Neural crest cell (in vitro differentiated cells): ENCODE data around the gene ZNF177. TPM values are rescaled to one million over a fixed set of nuclear protein-coding genes. Genes with fewer than 3 reads are reported as not detected.

ENCODE experiments used
- DNase-seq: peaks from one replicate; pipeline ENCODE4 v3.0.0; 2021; ENCODE audit warnings: low read depth, mixed read lengths, low spot score
- H3K27ac Mint-ChIP-seq: one replicate; pipeline ENCODE4 v1.8.0; 2021; ENCODE audit warnings: mild to moderate bottlenecking, mixed read lengths; ENCODE audit not compliant: unreplicated experiment
- H3K27me3 Mint-ChIP-seq: 2 replicates; pipeline ENCODE4 v1.8.0; 2021; ENCODE audit warnings: low read depth, mild to moderate bottlenecking, mixed read lengths
- H3K36me3 Mint-ChIP-seq: 2 replicates; pipeline ENCODE4 v1.8.0; 2021; ENCODE audit warnings: low read depth, mild to moderate bottlenecking, mixed read lengths
- H3K4me1 Mint-ChIP-seq: 2 replicates; pipeline ENCODE4 v1.8.0; 2021; ENCODE audit warnings: mixed read lengths
- H3K4me3 Mint-ChIP-seq: one replicate; pipeline ENCODE4 v1.8.0; 2021; ENCODE audit warnings: mild to moderate bottlenecking, mixed read lengths
- H3K9me3 Mint-ChIP-seq: 2 replicates; pipeline ENCODE4 v1.8.0; 2021; ENCODE audit warnings: mixed read lengths
- CTCF ChIP-seq: fragments of 200-600 bp; sonication (generic); conservative IDR thresholded peaks from 2 replicates; pipeline ENCODE4 v1.5.0; 2021; ENCODE audit warnings: antibody characterized with exemption, mild to moderate bottlenecking
- total RNA-seq: library from RNA; stranded (reverse); gene quantifications from 2 replicates; pipeline ENCODE4 v1.2.1, GENCODE V29; 2021

ZNF177 gene
- total RNA-seq, 1 donor from 2014 or later, result 8.0 TPM

GRCh38 chr19:9348253-9348652 is 14.6 kb upstream of the ZNF177 start:
- Mint-ChIP-seq H3K27me3 (no peaks in the 10 kb centered on the region), H3K36me3 (peaks cover 74% of the 10 kb centered on the region), H3K9me3 (peaks cover 25% of the 10 kb centered on the region), H3K4me3 (no peak overlapping the region), H3K4me1 (no peaks in the 10 kb centered on the region), H3K27ac (no peak overlapping the region)
- no peak for DNase-seq
- TF ChIP-seq CTCF, result no peak

- no peak for DNase-seq
- no peak overlapping the region for H3K27ac Mint-ChIP-seq
- no peak for TF ChIP-seq CTCF
- H3K4me1 Mint-ChIP-seq, result no peaks in the 10 kb centered on the region
- peaks cover 23% of the 10 kb centered on the region for H3K9me3 Mint-ChIP-seq
- no peak overlapping the region for H3K4me3 Mint-ChIP-seq
- no peaks in the 10 kb centered on the region for H3K27me3 Mint-ChIP-seq
- H3K36me3 Mint-ChIP-seq, result peaks cover 70% of the 10 kb centered on the region
These were observed 14.1 kb upstream of the ZNF177 start for GRCh38 chr19:9348671-9349070.

- no peak overlapping the region for H3K4me3 Mint-ChIP-seq
- no peaks in the 10 kb centered on the region for H3K4me1 Mint-ChIP-seq
- H3K27ac Mint-ChIP-seq, result no peak overlapping the region
- no peaks in the 10 kb centered on the region for H3K27me3 Mint-ChIP-seq
- peaks cover 70% of the 10 kb centered on the region for H3K36me3 Mint-ChIP-seq
- no peak for DNase-seq
- TF ChIP-seq CTCF, result no peak
- H3K9me3 Mint-ChIP-seq, result peaks cover 12% of the 10 kb centered on the region
These were observed 10.3 kb upstream of the ZNF177 start for GRCh38 chr19:9352505-9352904.

- no peaks in the 10 kb centered on the region for H3K27me3 Mint-ChIP-seq
- DNase-seq, result no peak
- no peak for TF ChIP-seq CTCF
- H3K9me3 Mint-ChIP-seq, result peaks cover 15% of the 10 kb centered on the region
- no peaks in the 10 kb centered on the region for H3K4me1 Mint-ChIP-seq
- H3K36me3 Mint-ChIP-seq, result peaks cover 73% of the 10 kb centered on the region
- no peak overlapping the region for H3K4me3 Mint-ChIP-seq
- H3K27ac Mint-ChIP-seq, result no peak overlapping the region
These were observed 9.8 kb upstream of the ZNF177 start for GRCh38 chr19:9353011-9353410.

- Mint-ChIP-seq H3K27ac (no peak overlapping the region), H3K4me1 (no peaks in the 10 kb centered on the region), H3K4me3 (no peak overlapping the region), H3K36me3 (peaks cover 68% of the 10 kb centered on the region), H3K9me3 (peaks cover 7% of the 10 kb centered on the region), H3K27me3 (no peaks in the 10 kb centered on the region)
- no peak for TF ChIP-seq CTCF
- DNase-seq, result no peak
These were observed 8.2 kb upstream of the ZNF177 start for GRCh38 chr19:9354651-9355050.
